ENCODE results near the gene ME1.

DNA sequence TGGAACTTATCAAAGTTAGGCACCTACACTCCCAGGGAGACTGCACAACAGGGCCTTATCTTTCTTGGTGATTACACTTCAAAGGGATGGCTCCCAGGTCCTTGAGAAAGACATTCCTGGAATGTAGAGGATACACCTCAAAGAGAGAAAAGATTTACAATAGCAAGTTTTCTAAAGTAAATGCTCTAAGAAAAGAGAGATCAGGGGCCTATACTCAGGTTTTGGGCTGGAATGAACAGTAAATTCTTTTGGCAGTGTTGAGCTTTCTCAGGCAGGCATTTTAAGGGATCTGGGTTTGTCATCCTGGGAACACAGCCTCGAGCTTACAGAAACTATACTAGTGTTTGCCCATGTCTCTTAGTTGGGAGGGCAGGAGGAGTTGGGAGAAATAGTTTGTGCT is 31.7 kb upstream of the ME1 start:
- TF ChIP-seq, protein P1, sequence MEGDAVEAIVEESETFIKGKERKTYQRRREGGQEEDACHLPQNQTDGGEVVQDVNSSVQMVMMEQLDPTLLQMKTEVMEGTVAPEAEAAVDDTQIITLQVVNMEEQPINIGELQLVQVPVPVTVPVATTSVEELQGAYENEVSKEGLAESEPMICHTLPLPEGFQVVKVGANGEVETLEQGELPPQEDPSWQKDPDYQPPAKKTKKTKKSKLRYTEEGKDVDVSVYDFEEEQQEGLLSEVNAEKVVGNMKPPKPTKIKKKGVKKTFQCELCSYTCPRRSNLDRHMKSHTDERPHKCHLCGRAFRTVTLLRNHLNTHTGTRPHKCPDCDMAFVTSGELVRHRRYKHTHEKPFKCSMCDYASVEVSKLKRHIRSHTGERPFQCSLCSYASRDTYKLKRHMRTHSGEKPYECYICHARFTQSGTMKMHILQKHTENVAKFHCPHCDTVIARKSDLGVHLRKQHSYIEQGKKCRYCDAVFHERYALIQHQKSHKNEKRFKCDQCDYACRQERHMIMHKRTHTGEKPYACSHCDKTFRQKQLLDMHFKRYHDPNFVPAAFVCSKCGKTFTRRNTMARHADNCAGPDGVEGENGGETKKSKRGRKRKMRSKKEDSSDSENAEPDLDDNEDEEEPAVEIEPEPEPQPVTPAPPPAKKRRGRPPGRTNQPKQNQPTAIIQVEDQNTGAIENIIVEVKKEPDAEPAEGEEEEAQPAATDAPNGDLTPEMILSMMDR (IDR thresholded peaks at IDR 0.05) = no peak
- TF ChIP-seq ZFX (IDR thresholded peaks at IDR 0.05; ENCODE audit: borderline replicate concordance) = no peak
